GM18498 (cell line): ENCODE results near the gene RESP18.
"Not testable (repeated sequence)": the region's sequence is repeated elsewhere in the genome, so short reads cannot be mapped to it uniquely, and the experiment has no call there.

Experiments
- ATAC-seq: cut with Tn5 transposase; IDR thresholded peaks from one replicate; pipeline ENCODE4 v1.9.1; 2021; ENCODE audit warnings: mild to moderate bottlenecking, moderate library complexity; ENCODE audit not compliant: unreplicated experiment

Gene RESP18

DNA sequence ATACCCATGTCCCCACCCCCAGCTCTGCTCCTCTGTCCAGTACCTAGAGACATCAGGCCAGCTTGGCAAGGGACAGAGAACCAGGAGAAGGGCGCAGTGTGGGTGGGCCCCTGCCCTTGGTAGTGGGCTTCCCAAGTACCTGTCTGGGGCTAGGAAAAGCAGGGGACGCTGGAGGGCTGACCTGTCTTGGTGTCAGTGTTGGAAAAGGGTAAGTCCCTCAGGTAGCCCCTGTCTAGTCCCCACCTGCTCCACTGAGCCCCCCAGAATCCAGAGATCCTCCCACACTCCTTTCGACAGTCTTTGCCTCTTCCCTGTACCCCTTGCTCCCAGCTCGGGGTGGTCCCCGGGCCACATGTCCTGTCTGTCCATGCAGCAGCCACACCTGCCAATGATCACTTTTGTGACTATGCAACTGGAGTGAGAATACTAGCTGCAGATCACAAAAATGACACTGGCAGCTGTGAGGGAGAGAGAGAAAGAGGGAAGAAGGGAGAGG is 38.8 kb downstream of the RESP18 start:
- no peak for ATAC-seq

- no peak for ATAC-seq
Observed at GRCh38 chr2:219292616-219293015, 39.9 kb downstream of the RESP18 start.

DNA sequence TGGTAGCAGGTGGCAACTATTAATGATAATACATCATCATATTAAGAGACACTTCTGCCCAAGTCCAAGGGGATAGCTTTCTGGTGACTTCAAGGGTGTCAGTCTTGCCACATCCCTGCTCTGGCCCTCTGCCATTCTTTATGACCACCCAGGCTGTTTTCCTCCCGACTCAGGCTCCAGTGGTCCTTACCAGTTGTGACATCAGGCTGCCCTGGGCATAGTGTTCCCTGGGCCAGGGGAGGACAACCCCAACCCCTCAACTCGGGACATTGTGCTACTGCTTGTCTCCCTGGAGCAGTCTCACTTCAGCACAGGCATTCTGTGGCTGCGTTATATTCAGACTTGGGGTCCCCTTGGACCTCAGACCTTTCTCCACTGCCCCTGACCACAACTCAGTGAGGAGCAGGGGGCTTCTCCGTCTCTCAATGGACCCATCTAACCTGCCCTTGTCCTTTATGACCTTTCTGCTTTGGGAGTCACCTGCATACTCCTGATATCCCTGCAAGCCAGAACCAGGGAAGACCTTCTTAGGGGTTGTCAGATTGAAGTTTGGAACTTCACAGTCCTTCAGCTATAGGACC is 40.5 kb downstream of the RESP18 start:
- no peak for ATAC-seq

DNA sequence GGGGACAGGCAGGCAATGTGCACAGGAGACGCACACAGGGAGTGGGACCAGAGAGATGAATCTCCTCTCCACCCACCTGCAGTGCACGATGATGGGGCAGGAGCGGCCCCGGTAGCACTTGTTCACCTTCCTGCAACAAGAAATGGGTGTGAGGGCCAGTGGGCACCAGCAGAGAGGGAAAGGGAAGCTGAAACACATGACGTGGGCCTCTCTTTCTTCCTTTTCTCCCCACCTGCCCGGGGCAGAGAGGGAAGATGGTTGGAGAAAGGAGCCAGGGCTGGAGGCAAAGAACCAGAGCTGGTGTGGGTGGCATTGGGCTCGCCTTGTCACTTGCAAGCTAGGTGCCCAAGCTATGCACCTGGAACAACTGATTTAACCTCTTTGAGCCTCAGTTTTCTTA is 41.1 kb downstream of the RESP18 start:
- ATAC-seq = no peak

- no peak for ATAC-seq
Observed at GRCh38 chr2:219290381-219291171, 42.0 kb downstream of the RESP18 start.

- no peak for ATAC-seq
Observed at GRCh38 chr2:219289537-219290361, 42.8 kb downstream of the RESP18 start.

DNA sequence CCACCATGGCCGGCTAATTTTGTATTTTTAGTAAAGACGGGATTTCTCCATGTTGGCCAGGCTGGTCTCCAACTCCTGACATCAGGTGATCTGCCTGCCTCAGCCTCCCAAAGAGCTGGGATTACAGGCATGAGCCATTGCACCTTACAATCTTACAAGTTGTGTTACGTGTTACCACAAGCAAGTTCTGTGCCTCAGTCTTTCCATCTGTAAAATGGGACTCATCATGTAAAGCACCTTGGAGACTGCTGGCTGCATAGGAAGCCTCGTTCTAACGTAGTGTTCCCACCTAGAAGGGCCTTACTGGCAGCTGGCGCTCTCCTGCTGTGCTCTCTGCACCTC is 43.4 kb downstream of the RESP18 start:
- ATAC-seq = no peak

DNA sequence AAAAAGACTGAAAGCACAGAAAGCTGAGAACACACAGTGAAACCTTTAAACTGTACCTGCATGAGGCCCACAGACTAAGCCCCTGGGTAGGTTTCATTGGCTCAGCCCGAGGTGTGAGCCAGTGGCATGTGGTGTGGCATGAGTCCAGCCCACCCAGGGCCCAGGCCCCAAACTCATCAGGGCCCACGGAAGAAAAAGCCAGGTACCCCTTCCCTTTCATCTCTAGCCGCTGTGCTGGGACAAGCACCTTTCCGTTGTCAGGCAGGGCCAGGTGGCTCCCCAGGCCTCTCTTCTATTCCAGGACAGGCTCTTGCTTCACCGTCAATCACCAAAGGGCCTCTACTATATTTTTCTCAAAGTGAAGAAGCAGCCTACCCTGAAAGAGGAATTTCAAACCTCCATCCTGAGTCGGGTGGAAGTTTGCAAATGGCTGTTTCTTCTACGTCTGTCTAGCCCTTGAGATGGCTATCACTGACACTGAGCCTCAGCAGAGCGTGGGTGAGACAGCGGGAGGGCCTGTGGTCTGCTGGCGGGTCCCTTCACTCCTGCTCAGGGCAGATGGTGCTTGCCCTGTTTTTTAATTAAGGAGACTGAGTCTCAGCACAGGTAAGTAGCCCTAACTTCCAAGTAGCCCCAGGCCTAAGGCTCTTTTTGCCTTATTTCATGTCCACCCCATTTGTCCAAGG is 44.8 kb downstream of the RESP18 start:
- no peak for ATAC-seq

GRCh38 chr2:219287116-219287440 is 45.5 kb downstream of the RESP18 start:
- not testable (repeated sequence) for ATAC-seq

GRCh38 chr2:219286436-219287115 is 46.0 kb downstream of the RESP18 start:
- ATAC-seq = no peak

- ATAC-seq = no peak
Observed at GRCh38 chr2:219285894-219286425, 46.6 kb downstream of the RESP18 start.

- no peak for ATAC-seq
Observed at GRCh38 chr2:219285373-219285735, 47.2 kb downstream of the RESP18 start.

DNA sequence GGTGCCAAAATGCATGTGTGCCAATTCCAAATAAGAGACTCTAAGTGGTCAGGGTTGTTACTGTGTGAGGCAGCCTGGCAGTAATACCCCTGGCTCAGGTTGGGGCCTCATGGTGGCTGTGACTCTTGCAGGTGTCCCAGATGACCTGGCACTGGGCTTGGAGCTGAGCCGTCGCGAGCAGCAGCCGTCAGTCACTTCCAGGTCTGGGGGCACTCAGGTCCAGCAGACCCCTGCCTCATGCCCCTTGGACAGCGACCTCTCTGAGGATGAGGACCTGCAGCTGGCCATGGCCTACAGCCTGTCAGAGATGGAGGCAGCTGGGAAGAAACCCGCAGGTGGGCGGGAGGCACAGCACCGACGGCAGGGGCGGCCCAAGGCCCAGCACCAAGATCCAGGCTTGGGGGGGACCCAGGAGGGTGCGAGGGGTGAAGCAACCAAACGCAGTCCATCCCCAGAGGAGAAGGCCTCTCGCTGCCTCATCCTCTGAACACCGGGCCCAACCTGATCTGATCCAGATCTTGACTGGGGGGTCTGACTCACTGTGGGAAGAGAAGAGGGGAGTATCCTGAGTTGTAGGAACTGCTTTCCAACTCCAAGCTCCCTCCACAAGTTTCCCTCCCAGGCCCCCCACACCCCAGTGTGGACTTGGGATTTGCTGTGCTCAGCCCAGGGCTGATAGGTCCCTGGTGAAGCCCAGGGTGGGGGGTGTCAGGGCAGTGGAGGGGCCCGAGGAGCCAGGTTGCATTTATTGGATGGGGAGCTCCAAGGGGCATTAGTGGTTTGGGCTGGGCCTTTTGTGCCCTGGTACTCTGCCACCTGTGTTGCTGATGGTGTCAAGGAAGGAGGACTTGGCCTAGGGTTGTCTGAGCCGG is 47.8 kb downstream of the RESP18 start:
- no peak for ATAC-seq

- ATAC-seq = no peak
Observed at GRCh38 chr2:219282943-219283581, 49.5 kb downstream of the RESP18 start.

DNA sequence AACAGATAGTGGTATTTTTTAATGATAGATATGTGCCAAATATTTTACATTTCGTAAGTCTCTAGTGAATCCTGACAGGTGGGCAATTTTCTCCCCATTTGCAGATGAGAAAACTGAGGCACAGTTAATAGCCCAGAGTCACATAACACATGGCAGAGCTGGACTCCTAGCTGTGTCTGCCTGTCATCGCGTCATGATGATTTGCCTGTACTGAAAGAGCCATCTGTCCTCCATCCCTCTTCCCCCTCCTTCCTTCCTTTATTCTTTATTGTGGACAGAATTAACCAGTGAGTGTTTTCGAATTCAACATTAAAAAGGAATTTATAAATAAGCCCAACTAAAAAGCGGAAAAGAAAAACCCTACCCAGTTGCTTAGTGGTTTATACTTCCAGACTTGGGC is 50.2 kb downstream of the RESP18 start:
- no peak for ATAC-seq

DNA sequence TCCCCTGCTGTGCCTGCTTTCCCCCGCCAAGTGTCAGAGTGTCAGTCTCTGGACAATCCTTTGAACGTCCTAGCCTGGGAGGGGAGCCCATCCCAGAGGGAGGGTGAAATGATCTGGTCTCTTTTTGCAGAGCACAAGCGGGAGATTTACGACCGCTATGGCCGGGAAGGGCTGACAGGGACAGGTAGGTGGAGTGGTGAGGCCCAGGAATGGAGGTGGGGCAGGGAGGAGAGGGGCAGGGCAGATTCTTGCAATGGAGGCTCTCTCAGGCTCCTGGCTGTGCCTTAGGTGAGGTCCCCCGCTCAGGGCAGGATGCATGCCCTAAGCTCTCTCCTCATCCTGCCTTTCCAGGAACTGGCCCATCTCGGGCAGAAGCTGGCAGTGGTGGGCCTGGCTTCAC is 51.0 kb downstream of the RESP18 start:
- no peak for ATAC-seq

DNA sequence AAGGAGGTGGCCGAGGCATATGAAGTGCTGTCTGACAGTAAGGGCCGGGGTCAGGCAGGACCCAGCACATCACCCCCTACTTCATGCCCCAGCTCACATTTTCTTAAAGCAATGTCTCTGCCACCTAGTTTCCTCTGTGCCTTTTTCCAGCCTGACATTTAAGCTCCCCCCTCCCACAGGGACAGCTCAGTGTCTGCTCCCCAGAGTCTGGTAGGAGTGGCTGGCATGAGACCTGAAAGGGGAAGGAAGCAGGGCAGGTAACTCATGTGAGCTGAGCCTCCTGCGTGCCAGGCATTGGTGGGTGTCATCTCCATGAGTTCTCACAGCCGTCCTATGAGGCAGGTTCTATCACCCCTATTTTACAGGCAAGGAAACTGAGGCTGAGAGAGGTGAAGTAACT is 51.9 kb downstream of the RESP18 start:
- ATAC-seq = no peak

DNA sequence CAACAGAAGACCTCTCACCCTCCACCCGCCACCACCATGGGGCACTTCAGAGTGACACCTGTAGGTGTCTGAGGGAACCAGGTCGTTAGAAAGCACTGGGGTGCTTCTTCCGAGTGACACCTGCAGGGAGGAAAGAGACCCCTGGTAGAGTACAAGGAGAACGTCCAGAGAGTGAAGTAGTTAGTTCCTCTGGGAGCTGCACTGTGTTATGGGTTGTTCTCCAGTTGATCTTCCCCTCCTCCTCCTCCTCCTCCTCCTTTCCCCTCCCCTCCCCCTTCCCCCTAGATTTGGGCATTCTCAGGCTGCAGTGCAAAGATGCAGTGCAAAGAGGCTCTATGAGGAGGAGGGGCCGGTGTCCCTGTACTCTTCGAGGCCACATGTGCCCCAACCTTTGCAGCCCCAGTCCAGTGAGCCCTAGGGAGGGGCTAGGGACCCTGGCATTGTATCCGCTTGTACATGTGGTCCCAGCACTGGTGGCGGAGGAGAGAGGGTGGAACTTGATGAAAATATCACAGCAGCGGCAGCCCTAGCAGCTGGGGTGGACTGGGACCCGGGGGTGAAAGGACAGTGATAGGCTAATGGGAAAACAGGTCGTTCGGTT is 52.5 kb downstream of the RESP18 start:
- no peak for ATAC-seq
